CD14-positive monocyte (primary cell): ENCODE measurements around the gene TMEM132C. TPM values are rescaled to one million over a fixed set of nuclear protein-coding genes. Genes with fewer than 3 reads are reported as not detected.

Source experiments
- DNase-seq, 3 donors: peaks; one replicate each; pipeline ENCODE4 v3.0.0-alpha.2; 2011 to 2022
- H2AFZ ChIP-seq: 2 replicates; pipeline ENCODE4 v1.6.0; 2012; ENCODE audit warnings: mild to moderate bottlenecking, low read depth, low read length, inconsistent platforms; ENCODE audit not compliant: insufficient read depth, poor library complexity, severe bottlenecking
- H3K27ac ChIP-seq, 2 donors: 1 replicate in 1 of 2; 2 replicates in 1 of 2; pipeline ENCODE4 v1.5.1; 2012 to 2013; ENCODE audit warnings: low read length in 2 of 2, control low read depth in 1 of 2, inconsistent platforms in 1 of 2, low read depth in 1 of 2, mild to moderate bottlenecking in 1 of 2
- H3K27me3 ChIP-seq, 2 donors: one replicate each; pipeline versions ENCODE4 v1.6.0 to v1.6.1; 2011 to 2013; ENCODE audit warnings: low read length in 2 of 2; ENCODE audit not compliant: control insufficient read depth in 2 of 2, insufficient read depth in 2 of 2
- H3K36me3 ChIP-seq, 2 donors: replicated peaks in 1 of 2; 1 replicate in 1 of 2; 2 replicates in 1 of 2; pipeline versions ENCODE4 v1.5.1 to v1.6.1; 2012 to 2013; ENCODE audit warnings: low read length in 2 of 2, control low read depth in 1 of 2, inconsistent platforms in 1 of 2, mild to moderate bottlenecking in 1 of 2; ENCODE audit not compliant: insufficient read depth in 2 of 2, control insufficient read depth in 1 of 2
- H3K4me1 ChIP-seq, 2 donors: 1 replicate in 1 of 2; 2 replicates in 1 of 2; pipeline versions ENCODE4 v1.5.1 to v1.6.1; 2012 to 2013; ENCODE audit warnings: low read length in 2 of 2, control low read depth in 1 of 2, inconsistent platforms in 1 of 2, mild to moderate bottlenecking in 1 of 2, moderate library complexity in 1 of 2; ENCODE audit not compliant: insufficient read depth in 2 of 2, control insufficient read depth in 1 of 2
- H3K4me2 ChIP-seq: replicated peaks from 2 replicates; pipeline ENCODE3; 2012; ENCODE audit warnings: low read length, moderate library complexity, mild to moderate bottlenecking; ENCODE audit not compliant: poor library complexity, severe bottlenecking; ENCODE audit errors: extremely low read depth
- H3K4me3 ChIP-seq, 3 experiments: fragments of 200-600 bp in 1 of 3; sonication (generic) in 1 of 3; replicated peaks in 1 of 3; 1 replicate in 2 of 3; 2 replicates in 1 of 3; pipeline ENCODE4 v1.5.1; 2011 to 2013; ENCODE audit warnings: low read length in 3 of 3, mild to moderate bottlenecking in 3 of 3, control low read depth in 2 of 3, low read depth in 2 of 3, inconsistent platforms in 1 of 3, moderate library complexity in 1 of 3
- H3K79me2 ChIP-seq: 2 replicates; pipeline ENCODE4 v1.6.0; 2012; ENCODE audit warnings: mild to moderate bottlenecking, control low read depth, inconsistent platforms, low read length, moderate library complexity; ENCODE audit not compliant: insufficient read depth
- H3K9ac ChIP-seq: 2 replicates; pipeline ENCODE4 v1.6.0; 2017; ENCODE audit warnings: low read length, mild to moderate bottlenecking; ENCODE audit not compliant: insufficient read depth, poor library complexity, severe bottlenecking
- H3K9me3 ChIP-seq, 2 donors: replicated peaks in 1 of 2; 1 replicate in 1 of 2; 2 replicates in 1 of 2; pipeline versions ENCODE4 v1.5.1 to v1.6.1; 2012 to 2013; ENCODE audit warnings: low read length in 2 of 2, control low read depth in 1 of 2; ENCODE audit not compliant: control insufficient read depth in 1 of 2, insufficient read depth in 1 of 2
- H4K20me1 ChIP-seq: 2 replicates; pipeline ENCODE4 v1.6.0; 2012; ENCODE audit warnings: mild to moderate bottlenecking, low read length, control low read depth, moderate library complexity; ENCODE audit not compliant: insufficient read depth
- H3K27ac Mint-ChIP-seq, 7 donors: one replicate each; pipeline ENCODE4 v1.8.0; 2020; ENCODE audit warnings: mild to moderate bottlenecking in 7 of 7, mixed read lengths in 7 of 7, moderate library complexity in 6 of 7, inconsistent platforms in 2 of 7
- H3K27me3 Mint-ChIP-seq, 3 donors: one replicate each; pipeline ENCODE4 v1.8.0; 2021 to 2022; ENCODE audit warnings: low read depth in 3 of 3, mild to moderate bottlenecking in 3 of 3, mixed read lengths in 3 of 3, moderate library complexity in 3 of 3, inconsistent platforms in 1 of 3
- H3K36me3 Mint-ChIP-seq, 2 donors: one replicate each; pipeline ENCODE4 v1.8.0; 2020; ENCODE audit warnings: mixed read lengths in 2 of 2, inconsistent platforms in 1 of 2, mild to moderate bottlenecking in 1 of 2
- H3K4me1 Mint-ChIP-seq: one replicate; pipeline ENCODE4 v1.8.0; 2020; ENCODE audit warnings: mild to moderate bottlenecking, mixed read lengths
- H3K4me3 Mint-ChIP-seq, 2 donors: one replicate each; pipeline ENCODE4 v1.8.0; 2020; ENCODE audit warnings: mild to moderate bottlenecking in 2 of 2, mixed read lengths in 2 of 2, moderate library complexity in 1 of 2
- H3K9me3 Mint-ChIP-seq, 7 donors: one replicate each; pipeline ENCODE4 v1.8.0; 2020 to 2022; ENCODE audit warnings: mixed read lengths in 7 of 7, mild to moderate bottlenecking in 6 of 7, moderate library complexity in 6 of 7, inconsistent platforms in 2 of 7
- CTCF ChIP-seq: fragments of 200-600 bp; IDR thresholded peaks from one replicate; pipeline ENCODE4 v1.8.0; 2022; ENCODE audit warnings: antibody characterized with exemption, mild to moderate bottlenecking
- WGBS: methylation state at CpG from one replicate; pipeline ENCODE4 v1.1.5; 2013; ENCODE audit warnings: missing lambda C conversion rate; ENCODE audit not compliant: insufficient coverage; 5-methylcytosine and 5-hydroxymethylcytosine counted together
- intact Hi-C, 2 donors: fragments of 100-400 bp; cut with micrococcal nuclease; formaldehyde crosslinking; loops; one replicate each; pipeline versions ENCODE4 v1.15.0 to v1.15.1; 2023
- polyA plus RNA-seq, 3 donors: library from polyadenylated mRNA; depleted of rRNA in 1 of 3; unstranded in 2 of 3; stranded (reverse) in 1 of 3; fragments of 300-500 nt in 2 of 3; fragments of >200 nt in 1 of 3; fragmentation: Illumina TruSeq in 2 of 3; gene quantifications; 1 replicate in 2 of 3; 2 replicates in 1 of 3; pipeline ENCODE4 v1.2.3, GENCODE V29; 2012 to 2021

Gene TMEM132C
- polyA plus RNA-seq, 3 donors: not detected

DNA sequence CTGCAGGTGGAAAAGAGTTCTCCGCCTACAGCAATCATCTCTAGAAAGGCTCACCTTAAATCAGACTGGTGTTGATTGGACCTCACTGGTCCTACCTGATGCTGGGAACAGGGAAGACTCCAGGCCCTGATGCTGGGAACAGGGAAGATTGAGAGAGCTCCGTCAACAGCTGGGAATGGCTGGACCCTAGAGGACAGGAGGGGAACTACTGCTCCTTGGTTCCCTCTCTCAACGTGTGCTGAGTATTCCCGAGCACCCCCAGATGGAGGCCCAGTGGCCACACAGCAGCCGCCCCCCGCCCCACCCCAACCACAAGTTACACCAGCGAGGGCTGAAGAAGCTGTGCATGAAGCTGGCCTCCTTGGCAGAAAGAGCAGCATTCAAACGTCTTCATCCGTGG, 316.5 kb downstream of the TMEM132C start:
- H3K9me3 ChIP-seq: no peaks in the 10 kb centered on the region
- H3K4me3 ChIP-seq: no peak overlapping the region
- no peak overlapping the region for H3K27ac ChIP-seq
- Mint-ChIP-seq H3K27me3 (peaks cover 0 to 6% (median 4%) of the 10 kb centered on the region in 3 donors), H3K27ac (no peak overlapping the region), H3K36me3 (no peaks in the 10 kb centered on the region), H3K4me1 (no peaks in the 10 kb centered on the region), H3K9me3 (peaks cover 0 to 30% (median 6%) of the 10 kb centered on the region in 7 donors), H3K4me3 (no peak overlapping the region)
- H2AFZ ChIP-seq: no peak overlapping the region
- H3K4me1 ChIP-seq: no peaks in the 10 kb centered on the region
- no peak for TF ChIP-seq CTCF
- no peaks in the 10 kb centered on the region for H3K36me3 ChIP-seq
- intact Hi-C loops: no loop called here
- WGBS: 61% methylated on average over 7 of the region's 9 CpGs
- H3K4me2 ChIP-seq: no peak overlapping the region
- DNase-seq: no peak
- H3K79me2 ChIP-seq: no peaks in the 10 kb centered on the region
- no peaks in the 10 kb centered on the region for H3K27me3 ChIP-seq
- H4K20me1 ChIP-seq: no peaks in the 10 kb centered on the region
- H3K9ac ChIP-seq: no peak overlapping the region

- Histone ChIP-seq H3K36me3 (no peaks in the 10 kb centered on the region), H4K20me1 (no peaks in the 10 kb centered on the region), H3K9ac (no peak overlapping the region), H3K4me3 (no peak overlapping the region), H3K9me3 (no peaks in the 10 kb centered on the region), H3K4me2 (no peak overlapping the region), H3K27me3 (no peaks in the 10 kb centered on the region), H3K4me1 (no peaks in the 10 kb centered on the region), H2AFZ (no peak overlapping the region), H3K27ac (no peak overlapping the region), H3K79me2 (no peaks in the 10 kb centered on the region)
- peaks cover 0 to 4% (median 4%) of the 10 kb centered on the region in 3 donors for H3K27me3 Mint-ChIP-seq
- peaks cover 0 to 16% (median 4%) of the 10 kb centered on the region in 7 donors for H3K9me3 Mint-ChIP-seq
- no peaks in the 10 kb centered on the region for H3K4me1 Mint-ChIP-seq
- no peak for TF ChIP-seq CTCF
- intact Hi-C loops: no loop called here
- H3K4me3 Mint-ChIP-seq: no peak overlapping the region
- no peak for DNase-seq
- H3K27ac Mint-ChIP-seq: no peak overlapping the region
- H3K36me3 Mint-ChIP-seq: no peaks in the 10 kb centered on the region
- 54% methylated on average over 7 of the region's 7 CpGs for WGBS
These were observed 319.6 kb downstream of the TMEM132C start for GRCh38 chr12:128586451-128587029.
